ENCODE results near the gene GREB1L. TPM values are rescaled to one million over a fixed set of nuclear protein-coding genes. Genes with fewer than 3 reads are reported as not detected.
A peak's percentile ranks its signal among the peaks of the same experiment; 100 is the strongest.

GREB1L gene
- total RNA-seq, 4 donors from 2014 or later = 13.2 to 16.0 (median 14.5) TPM

DNA sequence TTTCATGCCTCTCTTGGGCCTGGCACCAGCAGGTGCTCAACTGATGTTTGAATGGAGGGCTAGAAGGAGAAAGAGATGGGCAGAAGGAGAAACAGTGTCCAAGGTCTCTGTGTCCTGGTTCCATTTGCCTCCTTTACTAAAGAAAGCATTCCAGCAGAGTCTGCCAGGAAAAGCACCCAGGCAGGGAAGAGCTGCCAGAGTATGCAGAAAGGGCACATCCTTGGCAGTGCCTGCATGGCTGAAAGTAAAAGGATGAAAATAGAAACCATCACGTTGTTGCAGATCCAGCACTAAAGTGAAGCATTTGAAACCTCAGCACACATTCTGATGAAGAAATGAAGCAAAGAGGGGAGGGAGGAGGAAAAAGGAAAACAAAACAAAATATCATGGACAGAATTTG is 216.3 kb downstream of the GREB1L start:
- H3K27me3 ChIP-seq = no peaks in the 10 kb centered on the region
- H3K4me1 ChIP-seq = peaks cover 12 to 70% (median 62%) of the 10 kb centered on the region in 4 donors
- 45% methylated on average over 1 of the region's 1 CpG for WGBS
- H3K9me3 ChIP-seq = no peaks in the 10 kb centered on the region
- DNase-seq (ENCODE audit: extremely low spot score) = no peak
- peak overlapping the region in 2 of 4 donors; percentile 2 to 16 for H3K4me3 ChIP-seq
- intact Hi-C loops (cut with DNase I) = no loop called here
- H3K36me3 ChIP-seq = no peaks in the 10 kb centered on the region
- TF ChIP-seq EP300 (IDR thresholded peaks at IDR 0.05) (no peak), POLR2AphosphoS5 (IDR thresholded peaks at IDR 0.05) (peak; percentile 57 to 59)
- H3K27ac ChIP-seq (replicated peaks in 1 of 4) = peak overlapping the region; percentile 70 to 80 (median 74)

DNA sequence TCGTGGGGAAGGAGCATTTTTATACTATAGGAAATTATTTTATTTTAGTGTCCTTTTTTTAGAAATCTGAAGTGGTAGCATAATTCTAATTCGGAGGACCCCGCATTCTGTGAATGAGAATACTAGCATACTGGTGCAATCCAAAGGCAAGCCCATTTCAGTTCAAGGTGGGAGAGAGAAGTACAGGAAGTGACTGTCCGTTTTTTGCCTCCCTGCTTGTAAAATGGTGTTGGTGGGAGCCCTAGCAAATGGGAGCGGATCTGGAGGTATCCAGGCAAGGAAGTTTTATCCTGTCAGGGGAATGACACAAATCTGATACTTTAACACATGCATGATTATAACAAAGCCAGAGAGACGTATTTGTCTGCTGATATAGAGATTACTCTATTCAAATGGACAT is 216.8 kb downstream of the GREB1L start:
- no peaks in the 10 kb centered on the region for H3K27me3 ChIP-seq
- no peaks in the 10 kb centered on the region for H3K9me3 ChIP-seq
- no peak for DNase-seq (ENCODE audit: extremely low spot score)
- peaks cover 8 to 70% (median 62%) of the 10 kb centered on the region in 4 donors for H3K4me1 ChIP-seq
- H3K36me3 ChIP-seq = no peaks in the 10 kb centered on the region
- peak overlapping the region; percentile 70 to 80 (median 74) for H3K27ac ChIP-seq (replicated peaks in 1 of 4)
- intact Hi-C loops (cut with DNase I) = no loop called here
- no peak for TF ChIP-seq POLR2A (IDR thresholded peaks at IDR 0.05; ENCODE audit: low read depth)
- TF ChIP-seq, protein P1, sequence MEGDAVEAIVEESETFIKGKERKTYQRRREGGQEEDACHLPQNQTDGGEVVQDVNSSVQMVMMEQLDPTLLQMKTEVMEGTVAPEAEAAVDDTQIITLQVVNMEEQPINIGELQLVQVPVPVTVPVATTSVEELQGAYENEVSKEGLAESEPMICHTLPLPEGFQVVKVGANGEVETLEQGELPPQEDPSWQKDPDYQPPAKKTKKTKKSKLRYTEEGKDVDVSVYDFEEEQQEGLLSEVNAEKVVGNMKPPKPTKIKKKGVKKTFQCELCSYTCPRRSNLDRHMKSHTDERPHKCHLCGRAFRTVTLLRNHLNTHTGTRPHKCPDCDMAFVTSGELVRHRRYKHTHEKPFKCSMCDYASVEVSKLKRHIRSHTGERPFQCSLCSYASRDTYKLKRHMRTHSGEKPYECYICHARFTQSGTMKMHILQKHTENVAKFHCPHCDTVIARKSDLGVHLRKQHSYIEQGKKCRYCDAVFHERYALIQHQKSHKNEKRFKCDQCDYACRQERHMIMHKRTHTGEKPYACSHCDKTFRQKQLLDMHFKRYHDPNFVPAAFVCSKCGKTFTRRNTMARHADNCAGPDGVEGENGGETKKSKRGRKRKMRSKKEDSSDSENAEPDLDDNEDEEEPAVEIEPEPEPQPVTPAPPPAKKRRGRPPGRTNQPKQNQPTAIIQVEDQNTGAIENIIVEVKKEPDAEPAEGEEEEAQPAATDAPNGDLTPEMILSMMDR (IDR thresholded peaks at IDR 0.05) = no peak
- no peak for TF ChIP-seq EP300 (IDR thresholded peaks at IDR 0.05)
- no peak for TF ChIP-seq POLR2AphosphoS5 (IDR thresholded peaks at IDR 0.05)
- 63% methylated on average over 6 of the region's 6 CpGs for WGBS
- H3K4me3 ChIP-seq = peak overlapping the region in 2 of 4 donors; percentile 2 to 16

DNA sequence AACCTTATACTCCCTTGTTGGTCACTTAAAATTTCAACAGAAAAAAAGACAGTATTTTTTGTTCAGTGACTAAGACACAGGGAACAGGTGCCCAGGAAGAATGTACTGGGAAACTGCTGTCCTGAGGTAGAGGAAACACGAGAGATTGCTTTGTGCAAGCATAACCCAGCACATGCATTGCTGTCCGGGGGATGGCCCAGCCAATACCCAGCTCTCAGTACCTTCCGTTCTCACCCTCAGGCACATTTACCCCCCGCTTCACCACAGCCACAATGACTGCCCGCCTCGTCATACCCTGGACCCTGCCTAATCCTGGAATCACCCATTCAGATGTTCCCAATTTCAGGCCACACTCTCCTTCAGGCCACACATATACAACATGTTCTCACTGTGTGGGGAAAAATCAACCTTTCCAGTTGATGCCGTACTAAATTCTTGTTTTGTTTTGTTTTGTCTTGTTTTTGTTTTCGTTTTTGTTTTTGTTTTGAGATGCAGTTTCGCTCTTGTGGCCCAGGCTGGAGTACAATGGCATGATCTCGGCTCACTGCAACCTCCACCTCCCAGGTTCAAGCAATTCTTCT is 217.8 kb downstream of the GREB1L start:
- WGBS = 88% methylated on average over 10 of the region's 10 CpGs
- Histone ChIP-seq H3K36me3 (no peaks in the 10 kb centered on the region), H3K4me3 (no peak overlapping the region), H3K9me3 (no peaks in the 10 kb centered on the region), H3K4me1 (peaks cover 5 to 73% (median 64%) of the 10 kb centered on the region in 4 donors), H3K27me3 (no peaks in the 10 kb centered on the region), H3K27ac (replicated peaks in 1 of 4) (peak overlapping the region; percentile 70 to 80 (median 74))
- intact Hi-C loops (cut with DNase I) = no loop called here
- no peak for TF ChIP-seq POLR2A (IDR thresholded peaks at IDR 0.05; ENCODE audit: low read depth)
- TF ChIP-seq EP300 (IDR thresholded peaks at IDR 0.05) = no peak
- TF ChIP-seq POLR2AphosphoS5 (IDR thresholded peaks at IDR 0.05) = no peak
- TF ChIP-seq, protein P1 (IDR thresholded peaks at IDR 0.05) = no peak
- no peak for DNase-seq (ENCODE audit: extremely low spot score)

DNA sequence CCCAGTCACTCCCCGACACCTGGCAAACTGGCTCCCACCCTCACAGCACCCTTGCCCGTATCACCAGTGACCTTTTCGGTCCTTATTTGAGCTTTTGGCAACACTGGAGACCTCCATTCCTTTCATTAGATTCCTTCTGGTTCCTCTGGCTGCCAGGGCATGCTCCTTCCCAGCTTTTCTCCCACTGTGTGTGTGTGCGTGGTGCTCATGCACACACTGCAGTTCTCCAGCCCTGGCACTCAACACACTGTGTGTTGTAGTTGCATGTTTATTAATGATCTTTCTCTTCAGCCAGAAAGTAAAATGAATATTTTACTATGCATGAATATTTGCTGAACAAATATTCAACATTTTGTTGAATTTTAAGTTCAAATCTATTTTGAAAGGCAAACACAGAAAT is 219.4 kb downstream of the GREB1L start:
- TF ChIP-seq POLR2AphosphoS5 (IDR thresholded peaks at IDR 0.05) (no peak), EP300 (IDR thresholded peaks at IDR 0.05) (no peak), POLR2A (IDR thresholded peaks at IDR 0.05; ENCODE audit: low read depth) (no peak)
- TF ChIP-seq, protein P1 (IDR thresholded peaks at IDR 0.05) = no peak
- WGBS = 75% methylated on average over 4 of the region's 4 CpGs
- no peak for DNase-seq (ENCODE audit: extremely low spot score)
- Histone ChIP-seq H3K9me3 (no peaks in the 10 kb centered on the region), H3K4me1 (peaks cover 5 to 71% (median 63%) of the 10 kb centered on the region in 4 donors), H3K36me3 (no peaks in the 10 kb centered on the region), H3K4me3 (no peak overlapping the region), H3K27me3 (no peaks in the 10 kb centered on the region), H3K27ac (replicated peaks in 1 of 4) (peak overlapping the region in 3 of 4 donors; percentile 10 to 78 (median 28))
- intact Hi-C loops (cut with DNase I) = no loop called here

DNA sequence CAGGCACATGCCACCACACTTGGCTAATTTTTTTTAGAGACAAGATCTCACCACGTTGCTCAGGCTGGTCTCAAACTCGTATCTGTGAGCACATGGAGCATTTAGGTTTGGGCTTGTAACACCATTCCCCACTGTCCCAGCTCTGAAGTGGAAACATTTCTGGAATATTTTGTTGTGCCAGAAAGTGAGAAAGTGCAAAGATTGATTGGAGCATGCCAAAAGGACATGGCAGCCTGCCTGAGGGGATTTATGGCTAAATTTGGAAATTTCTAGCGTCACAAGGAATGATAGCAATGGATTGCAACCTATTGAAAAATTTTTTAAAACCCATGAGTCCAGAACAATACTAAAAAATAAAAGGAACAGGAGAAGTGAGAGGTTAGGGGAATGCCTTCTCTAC is 221.7 kb downstream of the GREB1L start:
- Histone ChIP-seq H3K27ac (replicated peaks in 1 of 4) (peak overlapping the region; percentile 57 to 74 (median 66)), H3K4me3 (no peak overlapping the region), H3K9me3 (no peaks in the 10 kb centered on the region), H3K4me1 (peaks cover 5 to 49% (median 41%) of the 10 kb centered on the region in 4 donors), H3K27me3 (no peaks in the 10 kb centered on the region), H3K36me3 (no peaks in the 10 kb centered on the region)
- 21% methylated on average over 3 of the region's 3 CpGs for WGBS
- TF ChIP-seq EP300 (IDR thresholded peaks at IDR 0.05) (no peak), POLR2AphosphoS5 (IDR thresholded peaks at IDR 0.05) (peak in 1 of 2 donors; percentile 54)
- no peak for DNase-seq (ENCODE audit: extremely low spot score)
- intact Hi-C loops (cut with DNase I) = no loop called here

All from esophagus muscularis mucosa (tissue), 4 donors.